ENCODE data around the gene TIAM2.
A peak's percentile ranks its signal among the peaks of the same experiment; 100 is the strongest.

The TIAM2 gene

GRCh38 chr6:155026706-155027045 lies 31.6 kb downstream of the TIAM2 start:
- TF ChIP-seq, protein P1, sequence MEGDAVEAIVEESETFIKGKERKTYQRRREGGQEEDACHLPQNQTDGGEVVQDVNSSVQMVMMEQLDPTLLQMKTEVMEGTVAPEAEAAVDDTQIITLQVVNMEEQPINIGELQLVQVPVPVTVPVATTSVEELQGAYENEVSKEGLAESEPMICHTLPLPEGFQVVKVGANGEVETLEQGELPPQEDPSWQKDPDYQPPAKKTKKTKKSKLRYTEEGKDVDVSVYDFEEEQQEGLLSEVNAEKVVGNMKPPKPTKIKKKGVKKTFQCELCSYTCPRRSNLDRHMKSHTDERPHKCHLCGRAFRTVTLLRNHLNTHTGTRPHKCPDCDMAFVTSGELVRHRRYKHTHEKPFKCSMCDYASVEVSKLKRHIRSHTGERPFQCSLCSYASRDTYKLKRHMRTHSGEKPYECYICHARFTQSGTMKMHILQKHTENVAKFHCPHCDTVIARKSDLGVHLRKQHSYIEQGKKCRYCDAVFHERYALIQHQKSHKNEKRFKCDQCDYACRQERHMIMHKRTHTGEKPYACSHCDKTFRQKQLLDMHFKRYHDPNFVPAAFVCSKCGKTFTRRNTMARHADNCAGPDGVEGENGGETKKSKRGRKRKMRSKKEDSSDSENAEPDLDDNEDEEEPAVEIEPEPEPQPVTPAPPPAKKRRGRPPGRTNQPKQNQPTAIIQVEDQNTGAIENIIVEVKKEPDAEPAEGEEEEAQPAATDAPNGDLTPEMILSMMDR (IDR thresholded peaks at IDR 0.05; ENCODE audit: poor library complexity, severe bottlenecking) = no peak
- H3K9me3 ChIP-seq (ENCODE audit: severe bottlenecking) = no peaks in the 10 kb centered on the region

GRCh38 chr6:155030148-155030720 lies 35.1 kb downstream of the TIAM2 start:
- Histone ChIP-seq H3K27me3 (ENCODE audit: insufficient read depth, poor library complexity, severe bottlenecking) (no peaks in the 10 kb centered on the region), H3K4me1 (ENCODE audit: insufficient read depth, poor library complexity, severe bottlenecking) (peaks cover 32% of the 10 kb centered on the region), H3K27ac (ENCODE audit: poor library complexity, severe bottlenecking) (peak overlapping the region; percentile 70), H3K36me3 (ENCODE audit: low read depth) (no peaks in the 10 kb centered on the region), H3K9me3 (ENCODE audit: severe bottlenecking) (no peaks in the 10 kb centered on the region), H3K4me3 (ENCODE audit: severe bottlenecking) (no peak overlapping the region)
- DNase-seq (ENCODE audit: low spot score) (no peak), ATAC-seq (ENCODE audit: low read depth) (no peak)
- TF ChIP-seq, protein P1 (IDR thresholded peaks at IDR 0.05; ENCODE audit: poor library complexity, severe bottlenecking) = no peak

More at GRCh38 chr6:155026706-155027045, 31.6 kb downstream of the TIAM2 start:
- ATAC-seq (ENCODE audit: low read depth) (no peak), DNase-seq (ENCODE audit: low spot score) (no peak)
- H3K27me3 ChIP-seq (ENCODE audit: insufficient read depth, poor library complexity, severe bottlenecking) = no peaks in the 10 kb centered on the region
- peaks cover 27% of the 10 kb centered on the region for H3K4me1 ChIP-seq (ENCODE audit: insufficient read depth, poor library complexity, severe bottlenecking)
- peak overlapping the region; percentile 39 for H3K27ac ChIP-seq (ENCODE audit: poor library complexity, severe bottlenecking)
- no peaks in the 10 kb centered on the region for H3K36me3 ChIP-seq (ENCODE audit: low read depth)
- no peak overlapping the region for H3K4me3 ChIP-seq (ENCODE audit: severe bottlenecking)

DNA sequence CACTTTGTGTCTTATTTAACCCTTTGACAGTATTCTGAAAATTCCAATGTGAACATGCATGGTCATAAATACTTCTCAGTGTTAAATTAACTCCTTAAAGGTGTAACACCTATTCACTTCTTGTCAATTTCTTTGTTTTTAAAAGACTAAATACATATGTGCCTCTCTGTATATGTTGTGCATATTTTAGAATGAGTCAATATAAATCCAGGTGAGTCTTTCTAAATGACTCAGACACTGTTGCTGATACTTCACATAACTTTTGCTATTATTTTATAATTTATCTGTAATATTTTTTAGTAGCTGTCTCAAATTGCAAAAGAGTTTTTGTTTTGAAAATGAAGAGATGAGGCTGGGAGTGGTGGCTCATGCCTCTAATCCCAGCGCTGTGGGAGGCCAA lies 36.0 kb downstream of the TIAM2 start:
- TF ChIP-seq, protein P1 (IDR thresholded peaks at IDR 0.05; ENCODE audit: poor library complexity, severe bottlenecking) = no peak
- peaks cover 28% of the 10 kb centered on the region for H3K4me1 ChIP-seq (ENCODE audit: insufficient read depth, poor library complexity, severe bottlenecking)
- peak overlapping the region; percentile 70 for H3K27ac ChIP-seq (ENCODE audit: poor library complexity, severe bottlenecking)
- no peak overlapping the region for H3K4me3 ChIP-seq (ENCODE audit: severe bottlenecking)
- H3K9me3 ChIP-seq (ENCODE audit: severe bottlenecking) = no peaks in the 10 kb centered on the region
- no peaks in the 10 kb centered on the region for H3K27me3 ChIP-seq (ENCODE audit: insufficient read depth, poor library complexity, severe bottlenecking)
- no peaks in the 10 kb centered on the region for H3K36me3 ChIP-seq (ENCODE audit: low read depth)
- DNase-seq (ENCODE audit: low spot score) (no peak), ATAC-seq (ENCODE audit: low read depth) (peak; percentile 84)

DNA sequence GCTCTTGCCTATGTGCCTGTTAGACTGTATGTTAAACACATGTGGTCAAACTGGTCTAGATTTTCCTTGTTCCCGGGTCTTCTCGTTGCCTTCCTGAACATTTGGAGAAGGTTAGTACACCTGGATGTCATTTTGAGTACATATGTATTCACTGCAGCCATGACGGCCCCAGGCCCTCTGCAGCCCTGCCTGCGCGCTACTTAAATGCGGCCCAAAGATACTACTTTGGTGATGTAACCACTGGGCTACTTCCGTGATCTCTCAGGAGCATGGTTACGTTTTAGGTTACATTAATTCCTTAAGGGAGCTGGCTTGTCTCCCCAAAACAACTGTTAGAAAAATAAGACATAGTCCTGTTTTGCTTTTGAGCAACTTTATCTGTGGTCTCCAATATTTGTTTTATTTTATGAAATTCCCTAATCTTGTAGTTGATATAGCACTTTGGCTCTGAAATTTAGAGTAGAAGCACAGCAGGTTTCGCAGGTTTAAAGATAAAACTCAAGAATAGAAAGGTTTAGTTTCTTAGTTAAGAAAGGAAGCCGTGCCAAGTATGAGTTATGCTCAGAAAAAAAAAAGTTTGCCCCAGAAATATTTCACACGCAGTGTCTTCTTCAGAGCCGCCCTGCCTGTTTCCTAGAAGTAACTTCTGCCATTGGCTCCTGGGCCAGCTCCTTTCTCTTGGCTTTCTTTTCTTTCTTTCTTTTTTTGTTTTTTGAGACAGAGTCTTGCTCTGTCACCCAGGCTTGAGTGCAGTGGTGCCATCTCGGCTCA lies 38.1 kb downstream of the TIAM2 start:
- Histone ChIP-seq H3K27me3 (ENCODE audit: insufficient read depth, poor library complexity, severe bottlenecking) (no peaks in the 10 kb centered on the region), H3K4me1 (ENCODE audit: insufficient read depth, poor library complexity, severe bottlenecking) (peaks cover 18% of the 10 kb centered on the region), H3K27ac (ENCODE audit: poor library complexity, severe bottlenecking) (no peak overlapping the region), H3K4me3 (ENCODE audit: severe bottlenecking) (no peak overlapping the region), H3K9me3 (ENCODE audit: severe bottlenecking) (no peaks in the 10 kb centered on the region), H3K36me3 (ENCODE audit: low read depth) (no peaks in the 10 kb centered on the region)
- TF ChIP-seq, protein P1 (IDR thresholded peaks at IDR 0.05; ENCODE audit: poor library complexity, severe bottlenecking) = no peak
- ATAC-seq (ENCODE audit: low read depth) (no peak), DNase-seq (ENCODE audit: low spot score) (no peak)

DNA sequence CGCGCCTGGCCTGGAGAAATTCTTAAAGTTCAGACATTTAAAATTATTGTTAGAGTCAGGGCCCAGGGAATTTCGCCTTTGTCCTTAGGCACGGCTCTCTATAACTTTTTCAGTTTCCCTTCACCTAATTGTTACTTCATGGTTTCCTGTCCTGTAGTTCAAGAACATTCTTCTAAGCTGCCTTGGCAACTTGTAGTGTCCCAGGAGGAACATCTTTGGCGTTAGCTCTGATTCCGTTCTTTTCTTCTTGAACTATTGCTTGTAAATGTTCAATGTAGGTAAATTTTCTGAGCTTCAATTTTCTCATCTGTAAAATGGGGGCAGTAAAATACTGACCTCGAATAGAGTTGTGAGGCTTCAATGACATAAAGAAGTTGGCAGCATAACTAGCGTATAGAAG lies 41.8 kb downstream of the TIAM2 start:
- DNase-seq (ENCODE audit: low spot score) (no peak), ATAC-seq (ENCODE audit: low read depth) (no peak)
- H3K36me3 ChIP-seq (ENCODE audit: low read depth) = no peaks in the 10 kb centered on the region
- TF ChIP-seq, protein P1 (IDR thresholded peaks at IDR 0.05; ENCODE audit: poor library complexity, severe bottlenecking) = no peak
- no peaks in the 10 kb centered on the region for H3K9me3 ChIP-seq (ENCODE audit: severe bottlenecking)
- no peak overlapping the region for H3K4me3 ChIP-seq (ENCODE audit: severe bottlenecking)
- H3K27ac ChIP-seq (ENCODE audit: poor library complexity, severe bottlenecking) = no peak overlapping the region
- peaks cover 3% of the 10 kb centered on the region for H3K4me1 ChIP-seq (ENCODE audit: insufficient read depth, poor library complexity, severe bottlenecking)
- H3K27me3 ChIP-seq (ENCODE audit: insufficient read depth, poor library complexity, severe bottlenecking) = no peaks in the 10 kb centered on the region
